Activated naive CD4-positive, alpha-beta T cell treated with anti-CD3 and anti-CD28 coated beads, Interleukin-2, amount 50 U/mL, for 16 hours (primary cell): Measurements from ENCODE around the gene PDE11A.
A peak's percentile ranks its signal among the peaks of the same experiment; 100 is the strongest.
"Not testable (repeated sequence)": the region's sequence is repeated elsewhere in the genome, so short reads cannot be mapped to it uniquely, and the experiment has no call there.

Experiments used
- DNase-seq: peaks from one replicate; pipeline ENCODE4 v3.0.0-alpha.2; 2020

Gene PDE11A

DNA sequence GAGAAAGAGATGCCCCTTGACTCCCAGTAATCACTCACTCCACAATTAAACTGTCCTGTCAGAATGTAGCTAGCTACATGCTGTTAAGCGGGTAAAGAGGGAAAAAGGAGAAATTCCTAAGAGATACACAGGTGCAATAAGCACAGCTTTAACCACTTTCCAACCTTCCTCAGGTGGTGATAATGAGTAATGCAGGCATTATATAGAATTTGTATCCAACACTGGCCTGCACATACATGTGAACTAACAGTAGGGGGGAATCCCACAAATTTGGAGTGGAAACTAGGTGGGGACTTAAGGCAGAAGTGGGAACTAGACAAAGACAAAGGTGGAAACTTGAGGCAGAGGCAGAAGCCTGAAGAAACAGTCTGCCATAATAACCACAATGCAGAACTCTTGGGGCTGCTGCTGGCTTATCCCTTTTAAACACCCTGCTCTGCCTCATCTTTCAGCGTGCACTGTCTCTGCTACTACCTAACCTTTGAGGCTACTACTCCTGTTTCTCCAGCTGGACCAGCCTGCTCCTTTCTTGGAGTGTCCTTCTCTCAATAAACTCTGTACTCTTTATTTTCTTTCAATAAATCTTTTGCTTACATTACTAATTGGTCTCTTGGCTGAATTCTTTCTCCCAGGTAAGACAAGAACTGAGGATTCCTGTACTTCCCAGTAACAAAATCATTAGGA, 259.7 kb downstream of the PDE11A start:
- DNase-seq = no peak

- no peak for DNase-seq
Measured at GRCh38 chr2:177810906-177811305, 261.7 kb downstream of the PDE11A start.

- DNase-seq = no peak
Measured at GRCh38 chr2:177808984-177809809, 263.4 kb downstream of the PDE11A start.

DNA sequence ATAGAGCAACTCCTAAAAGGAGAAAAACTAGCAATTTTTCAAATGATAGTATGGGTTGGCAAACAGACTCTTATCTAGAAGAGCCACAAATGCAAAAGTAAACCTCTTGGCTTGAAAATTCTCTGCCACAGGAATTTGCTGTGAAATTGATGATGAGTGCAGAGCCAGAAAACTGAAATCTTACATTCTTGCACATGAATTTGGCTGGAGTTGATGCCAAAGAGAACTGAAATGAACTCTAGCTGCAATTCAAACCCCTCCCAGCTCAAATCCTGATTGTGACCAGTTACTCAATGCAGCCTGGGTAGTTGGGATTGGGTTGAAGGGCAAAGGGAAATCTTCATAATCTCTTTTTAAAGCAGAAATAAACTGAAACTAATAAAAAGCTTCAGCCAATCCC, 266.6 kb downstream of the PDE11A start:
- DNase-seq = no peak

DNA sequence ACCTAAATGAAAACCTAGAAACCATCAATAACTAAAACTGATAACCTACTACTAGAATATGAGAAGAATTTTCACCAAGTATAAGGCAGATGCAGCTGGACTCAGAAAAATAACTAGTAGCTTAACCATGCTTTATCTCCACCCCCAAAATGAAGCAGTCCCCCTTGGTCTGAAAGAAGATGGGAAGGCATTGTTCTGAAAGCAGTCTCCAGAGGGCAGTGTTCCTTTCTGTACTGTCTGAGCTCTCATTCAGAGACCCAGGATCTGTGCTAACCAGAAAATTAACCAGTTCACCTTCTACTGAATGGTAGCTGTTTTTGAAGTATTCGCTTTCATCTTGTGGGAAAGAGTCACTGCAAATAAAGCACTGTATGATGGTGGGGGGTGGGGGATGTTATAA, 273.0 kb downstream of the PDE11A start:
- no peak for DNase-seq

- DNase-seq = no peak
Measured at GRCh38 chr2:177797808-177798207, 274.8 kb downstream of the PDE11A start.

DNA sequence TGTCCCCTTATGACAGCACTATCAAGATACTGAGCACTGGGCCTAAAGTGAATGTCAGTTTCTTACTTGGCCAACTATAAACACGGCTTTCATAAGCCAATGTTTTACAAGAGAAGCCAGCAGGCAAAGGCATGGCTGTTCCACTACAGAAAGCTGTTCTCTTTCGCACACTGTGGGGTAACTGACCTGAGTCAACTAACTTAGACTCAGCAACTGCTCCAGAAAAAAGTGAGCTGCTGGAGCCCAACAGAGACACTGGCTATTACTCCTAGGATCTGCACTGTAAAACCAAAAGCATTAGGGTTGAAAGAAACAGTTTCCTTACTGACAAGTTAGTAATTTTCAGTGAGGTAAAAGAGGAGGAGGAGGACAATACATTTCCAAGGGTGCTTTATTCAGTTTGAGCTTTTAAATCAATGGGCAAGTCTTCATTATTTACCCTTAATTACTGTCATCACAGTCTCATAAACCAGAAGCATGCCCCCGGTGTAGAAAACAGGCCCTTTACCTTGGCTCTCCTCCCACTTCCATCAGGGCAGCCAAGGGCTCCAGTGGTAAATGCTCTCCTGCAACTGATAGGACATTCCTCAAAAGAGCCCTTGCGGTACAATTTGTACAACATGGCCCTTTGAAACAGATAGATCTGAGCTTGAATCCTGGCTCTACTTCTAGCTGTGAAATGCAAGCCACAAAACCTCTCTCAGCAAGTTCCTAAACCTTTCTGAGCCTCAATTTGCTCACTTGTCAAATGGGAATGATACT, 275.7 kb downstream of the PDE11A start:
- DNase-seq = no peak

DNA sequence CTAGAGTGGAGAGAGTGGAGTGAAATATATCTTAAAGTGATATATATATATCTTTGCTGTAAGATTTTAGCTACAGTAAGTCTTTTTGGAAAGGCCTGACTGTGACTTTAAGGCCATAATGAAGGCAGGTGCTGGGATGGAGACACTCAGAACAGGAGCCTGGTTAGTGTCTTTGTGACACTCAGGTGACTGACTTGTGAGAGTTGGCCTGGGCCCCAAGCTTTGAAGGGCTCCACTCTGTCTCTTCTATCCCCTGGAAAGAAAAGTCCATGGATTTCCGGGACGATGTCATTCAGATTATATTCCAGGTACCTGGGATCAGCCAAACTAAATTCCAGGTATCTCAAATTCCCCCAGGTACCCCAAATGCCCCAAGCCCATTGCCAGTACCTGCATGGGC, 276.6 kb downstream of the PDE11A start:
- DNase-seq = no peak

DNA sequence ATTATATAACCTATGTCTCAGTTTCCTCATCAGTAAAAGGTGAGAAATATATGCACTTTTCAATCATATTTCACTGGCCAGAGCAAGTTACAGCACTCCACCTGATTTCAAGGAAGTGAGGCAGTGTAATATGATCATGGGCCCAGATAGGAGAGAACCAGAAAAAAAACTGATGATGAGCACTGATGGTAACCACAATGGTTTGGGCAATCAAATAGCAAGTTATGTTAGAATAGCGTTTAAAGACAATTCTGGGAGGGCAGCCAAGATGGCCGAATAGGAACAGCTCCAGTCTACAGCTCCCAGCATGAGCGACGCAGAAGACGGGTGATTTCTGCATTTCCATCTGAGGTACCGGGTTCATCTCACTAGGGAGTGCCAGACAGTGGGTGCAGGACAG, 287.4 kb downstream of the PDE11A start:
- DNase-seq = not testable (repeated sequence)

DNA sequence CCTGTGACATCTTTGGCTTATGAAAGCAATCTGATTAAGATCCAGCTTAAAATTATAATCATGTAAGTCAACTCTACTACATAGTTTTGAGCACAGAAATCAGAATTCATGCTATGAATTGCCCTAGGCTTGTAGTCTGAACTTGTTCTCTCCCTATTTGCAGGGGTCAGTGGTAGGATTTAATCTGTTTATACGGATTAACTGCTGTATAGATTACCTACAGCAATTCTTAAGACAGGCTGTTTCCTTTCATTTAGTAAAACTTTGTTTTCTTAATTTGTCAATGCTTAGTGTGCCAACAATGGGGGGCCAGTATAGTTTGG, 287.9 kb downstream of the PDE11A start:
- no peak for DNase-seq

- no peak for DNase-seq
Measured at GRCh38 chr2:177783835-177784744, 288.5 kb downstream of the PDE11A start.

DNA sequence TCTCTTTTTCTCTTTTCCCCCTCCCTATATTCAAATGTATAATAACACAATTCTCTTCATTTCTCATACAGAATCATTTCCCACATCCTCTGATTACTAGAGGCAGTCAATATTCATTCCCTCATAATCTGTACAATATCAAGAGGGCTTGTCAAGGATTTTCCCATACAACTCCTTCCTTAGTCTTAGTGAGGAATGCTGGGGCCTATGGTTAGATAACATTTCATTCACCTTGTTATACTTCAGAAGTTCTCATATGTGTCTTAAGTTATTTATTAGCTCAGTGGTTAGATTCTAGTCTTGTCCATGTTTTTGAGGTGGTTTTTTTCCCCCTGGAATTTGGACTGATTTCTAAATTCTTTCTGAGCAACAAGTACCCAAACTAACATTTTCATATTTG, 289.5 kb downstream of the PDE11A start:
- DNase-seq = no peak

GRCh38 chr2:177782613-177783012, 290.0 kb downstream of the PDE11A start:
- no peak for DNase-seq

GRCh38 chr2:177778472-177778871, 294.1 kb downstream of the PDE11A start:
- no peak for DNase-seq

DNA sequence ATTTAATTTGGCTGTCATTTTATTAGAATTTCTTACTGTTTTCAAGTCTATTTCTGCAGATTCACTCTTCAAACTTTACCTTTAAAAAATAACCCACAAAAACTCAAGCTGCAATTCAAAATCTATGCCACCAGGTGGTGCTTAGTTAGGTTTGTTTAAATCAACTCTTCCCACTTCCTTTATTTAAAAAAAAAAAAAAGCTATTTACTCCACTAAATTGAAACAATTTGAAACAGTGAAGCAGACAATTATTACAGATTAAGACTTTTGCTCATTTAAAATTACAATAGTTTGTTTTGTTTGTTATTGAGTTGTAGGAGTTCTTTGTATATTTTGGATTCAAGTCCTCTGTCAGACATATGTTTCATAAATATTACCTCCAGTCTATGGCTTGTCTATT, 300.0 kb downstream of the PDE11A start:
- DNase-seq = no peak

DNA sequence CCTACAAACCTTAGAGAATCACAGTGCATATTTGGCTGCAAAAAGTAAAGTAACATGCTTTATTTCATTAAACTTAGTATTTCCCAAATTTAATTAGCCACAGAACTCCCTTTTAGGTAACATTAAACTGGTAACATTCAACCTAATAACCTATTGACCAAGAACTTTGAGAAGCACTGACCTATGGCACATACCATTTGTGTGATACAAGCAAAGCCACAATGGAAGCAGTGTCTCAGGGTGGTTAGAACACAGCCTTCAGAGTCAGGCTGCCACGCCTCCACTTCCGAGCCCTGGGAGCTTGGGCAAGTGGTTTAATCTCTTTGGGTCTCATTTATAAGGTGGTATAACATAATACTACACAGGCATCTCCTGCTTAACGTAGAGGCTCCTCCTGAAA, 301.4 kb downstream of the PDE11A start:
- no peak for DNase-seq

GRCh38 chr2:177767768-177768167, 304.8 kb downstream of the PDE11A start:
- no peak for DNase-seq

GRCh38 chr2:177765698-177766097, 306.9 kb downstream of the PDE11A start:
- no peak for DNase-seq

DNA sequence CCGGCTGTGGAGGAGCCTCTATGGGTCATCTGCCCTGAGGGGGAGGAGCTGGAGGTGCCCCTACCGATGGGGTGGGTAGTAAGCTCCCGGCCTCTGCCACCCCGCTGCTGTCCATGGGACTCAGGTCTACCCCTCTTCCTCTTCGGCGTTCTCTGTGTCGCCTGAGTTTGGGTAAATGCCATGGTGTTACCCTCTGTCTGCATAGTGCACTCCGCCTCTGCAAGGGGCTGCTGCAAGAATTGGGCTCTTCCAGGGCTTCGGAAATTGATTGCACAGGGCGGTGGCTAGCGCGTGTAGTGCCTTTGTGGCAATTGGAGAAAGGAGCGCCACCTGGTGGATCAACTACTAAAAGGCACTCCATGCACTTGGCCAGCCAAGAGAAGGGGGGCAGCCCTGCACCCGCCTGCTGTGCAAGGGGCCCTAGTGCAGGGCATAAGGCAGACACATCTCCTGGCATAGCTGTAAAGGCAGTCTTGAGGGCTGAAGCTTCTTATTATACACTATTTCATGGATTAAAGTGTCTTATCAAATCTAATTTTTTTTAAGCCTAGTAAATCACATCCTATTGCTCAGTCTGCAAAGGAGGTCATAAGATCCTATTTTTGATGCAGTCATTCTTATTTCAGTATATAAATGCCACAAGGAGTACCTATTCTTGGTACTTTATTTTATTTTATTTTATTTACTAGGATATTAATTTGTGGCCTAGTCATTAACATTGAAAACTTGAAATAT, 308.9 kb downstream of the PDE11A start:
- DNase-seq = peak; percentile 77

GRCh38 chr2:177759443-177759842, 313.1 kb downstream of the PDE11A start:
- no peak for DNase-seq

DNA sequence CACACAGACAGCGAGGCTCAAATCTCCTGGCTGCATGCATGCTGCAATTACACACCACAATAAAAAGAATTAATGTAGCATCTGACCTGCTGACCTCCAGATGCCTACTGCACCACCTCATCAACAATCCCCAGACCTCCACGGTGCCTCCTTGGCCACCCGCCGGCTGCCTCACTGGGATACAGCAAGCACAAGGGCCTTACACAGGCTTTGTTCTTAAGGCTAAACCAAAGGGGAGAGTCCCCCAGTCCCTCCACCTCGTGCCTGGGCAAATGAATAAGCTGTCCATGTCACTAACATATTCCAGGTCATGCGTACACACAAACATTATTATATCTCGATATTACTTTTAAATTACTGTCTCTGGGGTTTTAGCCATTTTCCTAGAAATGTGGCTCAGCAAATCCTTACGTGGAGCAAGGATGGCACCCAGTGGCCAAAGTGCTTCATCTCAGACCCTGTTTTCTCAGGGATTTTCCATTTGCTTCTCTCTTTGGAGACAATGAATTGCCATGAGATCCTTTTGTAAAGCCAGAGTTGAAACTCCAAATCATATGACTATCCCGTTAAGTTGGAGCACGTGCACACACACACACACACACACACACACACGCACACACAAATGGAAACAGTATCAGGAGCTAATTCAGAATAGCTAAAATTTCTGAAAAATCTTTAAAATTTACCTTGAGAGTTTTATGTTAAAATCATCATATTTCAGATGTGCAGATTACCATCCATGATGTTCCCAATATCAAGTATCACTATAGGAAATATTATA, 313.8 kb downstream of the PDE11A start:
- no peak for DNase-seq
